ENCODE results near the gene SSTR5. TPM values are rescaled to one million over a fixed set of nuclear protein-coding genes. Genes with fewer than 3 reads are reported as not detected.

The SSTR5 gene
- total and polyA plus RNA-seq, 12 donors, result 0.17 to 14.4 (median 2.5) TPM; not detected in 2

GRCh38 chr16:1050516-1050915 lies 22.0 kb upstream of the SSTR5 start:
- H3K4me3 ChIP-seq, result no peak overlapping the region
- H3K27me3 ChIP-seq, result peaks cover 17% of the 10 kb centered on the region
- TF ChIP-seq CTCF (IDR thresholded peaks at IDR 0.05) (no peak), POLR2A (IDR thresholded peaks at IDR 0.05) (no peak)
- H3K36me3 ChIP-seq (replicated peaks in 1 of 2), result no peaks in the 10 kb centered on the region
- WGBS, 4 donors, result 86 to 95% (median 90%) methylated on average over 19 to 30 of the region's 30 CpGs
- H3K4me1 ChIP-seq (replicated peaks in 1 of 2), result no peaks in the 10 kb centered on the region
- H3K27ac ChIP-seq, result no peak overlapping the region
- no peak for DNase-seq
- H3K9me3 ChIP-seq (replicated peaks in 1 of 3), result no peaks in the 10 kb centered on the region
- intact Hi-C loops (cut with DNase I), result loop anchor here in 1 of 2 donors (10.0 kb wide), 1 partner anchor 336 kb away; the partner anchor contains the start of gene METRN

- Histone ChIP-seq H3K4me3 (no peak overlapping the region), H3K36me3 (replicated peaks in 1 of 2) (no peaks in the 10 kb centered on the region), H3K27me3 (peaks cover 17% of the 10 kb centered on the region), H3K4me1 (replicated peaks in 1 of 2) (no peaks in the 10 kb centered on the region), H3K9me3 (replicated peaks in 1 of 3) (no peaks in the 10 kb centered on the region), H3K27ac (no peak overlapping the region)
- WGBS, 4 donors, result 87 to 93% (median 90%) methylated on average over 7 to 15 of the region's 15 CpGs
- intact Hi-C loops (cut with DNase I), result loop anchor here in 1 of 2 donors (10.0 kb wide), 1 partner anchor 336 kb away; the partner anchor contains the start of gene METRN
- DNase-seq, result no peak
- no peak for TF ChIP-seq POLR2A (IDR thresholded peaks at IDR 0.05)
These were observed 21.6 kb upstream of the SSTR5 start for GRCh38 chr16:1050921-1051320.

- peaks cover 13% of the 10 kb centered on the region for H3K27me3 ChIP-seq
- WGBS, 4 donors, result 85 to 95% (median 94%) methylated on average over 4 to 17 of the region's 17 CpGs
- intact Hi-C loops (cut with DNase I), result loop anchor here in 1 of 2 donors (10.0 kb wide), 1 partner anchor 337 kb away; the partner anchor contains the start of gene METRN
- H3K9me3 ChIP-seq (replicated peaks in 1 of 3), result no peaks in the 10 kb centered on the region
- no peaks in the 10 kb centered on the region for H3K4me1 ChIP-seq (replicated peaks in 1 of 2)
- no peak for DNase-seq
- H3K36me3 ChIP-seq (replicated peaks in 1 of 2), result no peaks in the 10 kb centered on the region
- no peak for TF ChIP-seq POLR2A (IDR thresholded peaks at IDR 0.05)
- H3K4me3 ChIP-seq, result no peak overlapping the region
- no peak overlapping the region for H3K27ac ChIP-seq
These were observed 21.1 kb upstream of the SSTR5 start for GRCh38 chr16:1051446-1051845.

GRCh38 chr16:1052721-1053120 lies 19.8 kb upstream of the SSTR5 start:
- TF ChIP-seq POLR2A (IDR thresholded peaks at IDR 0.05) (no peak), CTCF (IDR thresholded peaks at IDR 0.05) (no peak)
- DNase-seq, result no peak
- 83 to 89% (median 83%) methylated on average over 6 to 9 of the region's 9 CpGs; no CpG with 5 or more reads in 1 of the 4 donors for WGBS, 4 donors
- Histone ChIP-seq H3K4me3 (no peak overlapping the region), H3K27ac (no peak overlapping the region), H3K36me3 (replicated peaks in 1 of 2) (no peaks in the 10 kb centered on the region), H3K9me3 (replicated peaks in 1 of 3) (no peaks in the 10 kb centered on the region), H3K4me1 (replicated peaks in 1 of 2) (no peaks in the 10 kb centered on the region), H3K27me3 (peaks cover 14% of the 10 kb centered on the region)
- intact Hi-C loops (cut with DNase I), result loop anchor here in 1 of 2 donors (10.0 kb wide), 1 partner anchor 338 kb away; the partner anchor contains the start of gene METRN

- H3K27me3 ChIP-seq, result peaks cover 15% of the 10 kb centered on the region
- intact Hi-C loops (cut with DNase I), result loop anchor here in 1 of 2 donors (10.0 kb wide), 1 partner anchor 338 kb away; the partner anchor contains the start of gene METRN
- no peaks in the 10 kb centered on the region for H3K9me3 ChIP-seq (replicated peaks in 1 of 3)
- H3K4me3 ChIP-seq, result no peak overlapping the region
- TF ChIP-seq POLR2A (IDR thresholded peaks at IDR 0.05), result no peak
- no peak for TF ChIP-seq CTCF (IDR thresholded peaks at IDR 0.05)
- H3K27ac ChIP-seq, result no peak overlapping the region
- H3K4me1 ChIP-seq (replicated peaks in 1 of 2), result no peaks in the 10 kb centered on the region
- no peak for DNase-seq
- 71 to 82% methylated on average over 11 to 14 of the region's 14 CpGs; no CpG with 5 or more reads in 2 of the 4 donors for whole genome bisulfite sequencing, 4 donors
- H3K36me3 ChIP-seq (replicated peaks in 1 of 2), result no peaks in the 10 kb centered on the region
These were observed 19.4 kb upstream of the SSTR5 start for GRCh38 chr16:1053121-1053521.
